Left ventricle myocardium superior (tissue), 1 donor: ENCODE data around the gene TSPAN17. TPM values are rescaled to one million over a fixed set of nuclear protein-coding genes. Genes with fewer than 3 reads are reported as not detected.

Experiments used
- ATAC-seq: fragments of 200-7000 bp; cut with Tn5 transposase; one replicate; pipeline ENCODE4 v1.9.1; 2020; ENCODE audit warnings: mild to moderate bottlenecking, moderate library complexity
- DNase-seq: peaks from one replicate; pipeline ENCODE4 v3.0.0-alpha.2; 2020
- intact Hi-C: fragments of 100-400 bp; cut with micrococcal nuclease; formaldehyde crosslinking; loops from one replicate; pipeline ENCODE4 v1.11.0; 2022
- total RNA-seq: library from RNA; stranded (reverse); fragmentation: NEBNext Ultra II Directional; extraction: Animal tissue kit (Norgen Biotek cat#: 25700); gene quantifications from one replicate; pipeline ENCODE4 v1.2.1, GENCODE V29; 2021
- donor health status: DM: no; HTN: yes; CAD: no; lungs with severe emphysema.

Gene TSPAN17
- total RNA-seq, 1 donor from 2014 or later = 31.7 TPM

DNA sequence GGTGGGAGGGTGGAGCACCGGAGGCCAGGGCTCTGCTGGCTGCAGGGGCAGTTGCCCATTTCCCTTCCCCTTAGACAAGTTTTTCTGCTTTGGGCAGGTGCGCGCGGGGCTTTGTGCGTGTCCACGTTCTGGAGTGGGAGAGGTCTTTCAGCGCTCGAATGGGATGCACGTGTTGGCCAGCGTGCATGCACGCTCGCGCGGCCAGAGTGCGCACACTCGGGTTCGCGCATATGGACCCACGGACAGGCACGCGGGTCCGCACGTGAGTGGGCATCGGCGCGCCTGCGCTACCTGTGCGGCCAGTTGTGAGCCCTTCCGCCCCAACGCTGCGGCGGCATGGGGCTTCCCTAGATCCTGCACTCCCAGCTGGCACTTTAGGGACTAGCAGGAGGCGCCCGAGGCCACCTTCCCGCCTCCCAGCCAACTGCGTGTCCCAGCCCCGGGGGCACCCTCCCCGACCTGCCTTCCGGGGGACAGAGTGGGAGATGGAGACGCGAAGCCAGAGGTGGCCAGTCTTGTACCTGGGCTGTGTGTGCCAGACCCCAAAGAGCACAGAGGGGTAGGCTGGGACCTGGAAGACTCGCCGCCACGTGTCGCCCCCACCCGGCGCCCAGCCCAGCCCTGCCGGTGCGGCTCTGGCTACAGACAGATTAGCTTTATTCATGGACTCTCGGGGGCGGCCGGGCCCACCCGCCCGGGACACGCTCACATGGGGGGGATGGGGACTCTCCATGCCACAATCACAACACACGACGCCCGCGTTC, 27.5 kb upstream of the TSPAN17 start:
- ATAC-seq (no peak), DNase-seq (no peak)
- intact Hi-C loops = no loop called here

DNA sequence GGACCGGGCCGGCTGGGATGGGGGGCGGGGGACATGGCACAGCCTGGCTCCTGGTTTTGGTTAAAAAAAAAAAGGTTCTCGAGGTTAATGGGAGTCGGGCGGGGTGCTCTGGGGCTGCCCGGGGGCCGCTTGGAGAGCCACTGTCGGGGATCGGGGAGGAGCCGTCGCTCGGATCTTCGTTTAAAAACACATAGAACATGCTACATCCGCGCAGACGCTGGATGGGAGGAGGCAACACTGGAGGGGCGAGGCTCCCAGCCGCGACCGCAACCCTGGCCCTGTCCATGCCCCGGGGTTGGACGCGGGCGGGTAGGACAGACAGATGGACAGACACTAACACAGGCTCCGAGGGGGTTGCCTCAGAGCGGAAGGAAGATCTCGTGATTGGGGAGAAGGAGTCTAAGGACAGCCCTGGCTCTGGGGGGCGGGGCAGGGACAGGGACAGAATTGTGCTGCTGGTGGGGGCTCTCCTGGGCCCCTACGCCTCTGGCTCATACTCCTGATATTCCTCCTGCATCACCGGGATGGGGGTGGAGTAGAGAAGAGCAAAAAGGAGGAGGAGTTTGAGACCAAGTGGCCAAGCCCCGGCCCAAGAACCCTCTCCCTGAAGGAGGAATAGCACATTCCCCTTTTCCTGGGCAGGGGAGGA, 26.8 kb upstream of the TSPAN17 start:
- DNase-seq (no peak), ATAC-seq (peak; percentile 18)
- intact Hi-C loops = no loop called here

DNA sequence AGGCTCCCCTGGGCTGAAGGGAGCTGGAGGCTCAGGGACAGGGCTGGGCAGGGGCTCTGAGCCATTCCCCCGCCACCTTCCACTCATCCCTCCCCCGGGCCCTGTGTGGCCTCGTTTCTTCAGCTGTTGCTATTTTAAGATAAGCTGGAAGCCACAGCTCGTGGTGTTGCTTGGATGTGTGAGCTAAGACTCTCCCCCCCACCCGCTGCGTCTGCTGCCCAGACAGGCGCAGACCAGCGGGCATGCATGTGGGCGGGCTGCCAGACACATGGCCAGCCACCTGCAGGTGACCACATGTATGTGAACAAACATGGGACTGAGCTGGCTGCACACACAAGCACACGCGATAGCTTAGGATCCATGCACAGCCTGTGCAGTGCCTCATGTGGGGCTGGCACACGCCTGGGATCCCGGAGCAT, 25.6 kb upstream of the TSPAN17 start:
- intact Hi-C loops = no loop called here
- ATAC-seq (peak; percentile 57), DNase-seq (no peak)

DNA sequence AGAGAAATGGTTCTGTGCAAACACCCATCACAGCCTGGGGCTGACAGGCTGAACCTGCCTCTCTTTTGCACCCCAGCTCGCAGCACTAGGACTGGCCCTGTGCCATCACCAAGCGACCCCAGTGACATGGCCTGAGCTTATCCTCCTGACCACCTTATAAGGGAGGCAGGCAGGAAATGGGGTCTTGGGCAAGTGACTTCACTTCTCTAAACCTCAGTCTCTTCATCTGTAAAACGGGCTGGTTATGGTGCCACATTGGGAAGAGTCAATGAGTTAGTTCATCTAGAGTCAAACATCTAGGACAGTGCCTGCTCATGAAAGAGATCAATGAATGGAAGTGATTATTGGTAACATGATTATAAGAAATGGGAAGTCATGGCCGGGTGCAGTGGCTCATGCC, 23.1 kb upstream of the TSPAN17 start:
- intact Hi-C loops = no loop called here
- DNase-seq (no peak), ATAC-seq (no peak)

DNA sequence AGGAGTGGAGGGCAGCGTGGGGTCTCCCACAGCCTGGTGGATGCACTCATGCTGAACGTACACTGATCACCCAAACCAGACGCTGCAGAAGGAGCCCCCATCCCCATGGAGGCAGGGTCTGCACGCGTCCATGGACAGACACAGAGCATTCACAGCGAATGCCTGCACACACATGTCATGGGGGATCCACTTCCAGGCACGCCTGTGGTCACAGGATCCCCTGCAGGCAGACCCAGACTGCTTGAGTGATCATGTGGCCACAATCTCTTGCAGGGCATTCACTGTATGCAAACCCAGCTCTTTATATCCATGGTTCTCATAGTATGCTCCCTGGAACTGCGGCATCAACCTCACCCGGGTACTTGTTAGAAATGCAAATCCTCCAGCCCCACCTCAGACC, 22.3 kb upstream of the TSPAN17 start:
- intact Hi-C loops = no loop called here
- DNase-seq = no peak
- ATAC-seq = no peak

- intact Hi-C loops = no loop called here
- ATAC-seq (no peak), DNase-seq (no peak)
Observed at GRCh38 chr5:176625512-176625911, 21.8 kb upstream of the TSPAN17 start.

DNA sequence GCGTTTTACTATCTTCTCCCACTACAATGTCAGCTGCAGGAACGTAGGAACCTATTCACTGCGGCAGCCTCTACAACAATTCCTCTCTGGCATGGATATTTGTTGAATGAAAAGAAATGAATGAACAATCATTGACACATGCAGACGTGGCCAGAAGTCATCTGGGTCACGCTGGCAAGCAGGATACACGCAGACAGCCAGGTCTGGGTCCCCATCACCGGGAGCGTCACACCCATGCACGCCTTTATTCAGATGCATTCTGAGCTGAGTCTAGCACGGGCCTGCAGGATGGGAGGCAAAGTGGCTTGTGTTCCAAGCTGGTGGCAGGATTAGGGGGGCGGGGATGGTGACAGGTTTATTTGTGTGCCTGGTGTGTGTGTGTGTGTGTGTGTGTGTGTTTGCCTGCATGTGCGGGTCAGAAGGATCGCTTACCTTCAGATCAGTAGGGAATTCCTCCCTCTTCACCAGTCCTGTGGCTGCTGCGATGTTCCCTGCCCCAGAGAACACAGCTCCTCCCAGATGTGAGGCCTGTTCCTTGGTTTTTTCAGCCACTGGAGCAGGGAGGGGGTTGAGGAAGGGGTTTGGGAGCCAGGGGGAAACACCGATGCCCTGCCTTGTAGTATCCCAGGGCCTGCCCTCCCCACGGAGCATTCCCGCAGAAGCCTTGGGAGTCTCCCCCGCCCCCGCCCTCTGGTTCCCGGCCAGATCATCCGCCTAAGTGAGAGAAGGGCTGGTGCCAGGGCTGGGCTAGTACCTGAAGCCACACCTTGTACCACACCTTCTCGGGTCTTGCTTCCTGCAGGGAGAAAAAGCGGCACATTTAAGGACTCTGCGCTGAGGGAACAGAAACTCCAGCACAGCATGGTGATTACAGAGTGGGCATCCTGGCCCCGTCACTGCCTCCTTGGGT, 21.1 kb upstream of the TSPAN17 start:
- ATAC-seq (no peak), DNase-seq (no peak)
- intact Hi-C loops = no loop called here

- no peak for ATAC-seq
- no peak for DNase-seq
- intact Hi-C loops = no loop called here
Observed at GRCh38 chr5:176626876-176627236, 20.4 kb upstream of the TSPAN17 start.

GRCh38 chr5:176627582-176627981, 19.7 kb upstream of the TSPAN17 start:
- ATAC-seq (no peak), DNase-seq (no peak)
- intact Hi-C loops = no loop called here

DNA sequence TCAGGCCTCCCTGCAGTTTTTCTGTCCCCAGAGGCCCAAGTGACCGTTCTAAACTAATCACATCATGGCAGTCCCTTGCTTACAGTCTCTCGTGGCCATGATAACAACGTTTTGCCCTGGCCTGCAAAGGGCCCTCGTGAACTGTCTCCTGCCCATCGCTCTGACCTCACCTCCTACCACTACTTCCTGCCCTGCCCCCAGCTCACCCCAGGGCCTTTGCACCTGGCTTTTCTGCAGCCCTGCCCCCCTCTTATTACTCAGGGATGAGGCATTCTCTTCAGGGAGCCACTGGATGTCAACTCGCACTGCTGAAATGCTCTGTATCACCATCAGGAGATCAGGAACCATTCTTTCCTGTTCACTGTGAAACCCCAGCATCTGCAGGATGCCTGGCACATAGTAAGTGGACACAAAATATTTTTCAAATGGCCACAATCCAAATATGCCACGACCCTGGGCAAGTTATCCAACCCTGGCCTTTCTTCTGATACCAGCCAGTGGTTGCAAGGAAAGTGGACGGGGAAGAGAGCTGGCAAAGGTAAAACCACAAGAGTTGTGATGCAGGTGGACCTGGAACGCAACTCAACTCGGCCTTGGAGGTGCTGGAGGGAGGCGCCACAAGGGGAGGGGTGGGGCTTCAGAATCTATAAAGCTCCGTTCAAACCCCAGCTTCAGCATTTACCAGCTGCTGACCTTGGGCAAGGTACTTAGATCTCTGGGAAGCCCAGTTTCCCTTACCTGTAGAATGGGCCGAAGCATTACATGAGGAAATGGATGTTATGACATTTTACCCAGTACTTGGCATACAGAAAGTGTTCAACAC, 18.7 kb upstream of the TSPAN17 start:
- intact Hi-C loops = no loop called here
- ATAC-seq (no peak), DNase-seq (no peak)

GRCh38 chr5:176629317-176629852, 17.9 kb upstream of the TSPAN17 start:
- no peak for DNase-seq
- intact Hi-C loops = no loop called here

GRCh38 chr5:176629853-176630680, 17.2 kb upstream of the TSPAN17 start, which contains the start of the genes EIF4E1B and SNCB:
EIF4E1B (plus strand) TSS chr5:176630675; CDS start chr5:176642788, 12,113 bp downstream.
SNCB (minus strand) TSS chr5:176630534; CDS start chr5:176629654, 880 bp downstream.
- ATAC-seq = peak; percentile 91
- peak; percentile 68 for DNase-seq
- intact Hi-C loops = no loop called here

More at GRCh38 chr5:176629317-176629852, 17.9 kb upstream of the TSPAN17 start:
- ATAC-seq = no peak

- DNase-seq (no peak), ATAC-seq (peak; percentile 7)
- intact Hi-C loops = no loop called here
Observed at GRCh38 chr5:176630681-176631222, 16.5 kb upstream of the TSPAN17 start.

DNA sequence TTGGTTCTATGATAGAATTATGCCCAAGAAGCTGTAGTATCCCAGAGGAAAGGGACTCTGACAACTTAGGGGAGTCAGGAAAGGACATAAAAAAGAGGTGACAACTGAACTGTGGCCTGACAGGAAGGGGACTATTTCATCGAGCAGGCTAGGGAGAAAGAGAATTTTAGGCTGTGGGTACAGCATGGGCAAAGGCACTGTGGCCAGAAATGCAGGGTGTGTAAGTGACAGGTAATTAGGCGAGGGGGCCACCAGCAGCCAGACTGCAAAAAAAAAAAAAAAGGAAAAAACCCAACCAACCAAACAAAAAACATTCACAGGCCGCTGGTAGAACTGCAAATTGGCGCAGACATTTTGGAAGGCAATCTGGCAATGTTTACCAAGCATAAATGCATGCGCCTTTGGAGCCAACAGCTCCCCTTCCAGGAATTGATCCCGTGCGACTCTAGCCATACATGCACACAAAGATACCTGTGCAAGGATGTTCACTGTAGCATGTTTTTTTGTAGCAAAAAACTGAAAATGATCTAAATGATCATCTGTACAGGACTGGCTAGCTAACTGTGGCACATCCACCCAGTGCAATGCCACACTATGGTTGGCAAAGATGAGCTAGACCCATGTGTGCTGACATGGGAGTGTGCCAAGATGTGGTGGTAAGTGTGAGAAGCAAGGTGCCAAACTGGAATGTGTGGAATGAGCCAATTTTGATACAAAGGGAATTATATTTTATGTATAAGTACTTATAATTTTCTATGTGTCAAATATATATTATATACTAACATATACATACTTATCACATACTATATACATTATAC, 15.7 kb upstream of the TSPAN17 start:
- intact Hi-C loops = no loop called here
- no peak for DNase-seq
- ATAC-seq = no peak

DNA sequence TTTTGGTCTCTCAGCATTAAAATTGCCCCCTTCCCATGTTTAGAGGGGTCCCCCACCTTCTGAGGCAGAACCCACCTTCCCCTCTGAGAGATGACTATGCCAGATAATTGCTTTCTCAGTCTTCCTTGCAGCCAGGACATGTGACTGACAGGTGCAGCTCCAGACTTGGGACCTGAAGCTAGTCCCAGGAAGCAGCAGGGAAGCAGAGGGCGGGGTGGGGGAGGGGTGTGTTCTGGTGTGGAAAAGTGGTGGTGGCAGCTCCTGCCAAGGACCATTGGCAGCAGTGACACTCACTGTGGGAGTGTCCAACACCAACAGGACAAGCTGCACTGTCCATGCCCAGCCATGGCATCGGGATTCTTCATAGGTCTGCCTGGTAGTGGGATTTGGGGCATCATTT, 14.5 kb upstream of the TSPAN17 start:
- intact Hi-C loops = no loop called here
- ATAC-seq (peak; percentile 38), DNase-seq (no peak)

GRCh38 chr5:176633598-176633997, 13.7 kb upstream of the TSPAN17 start:
- DNase-seq (no peak), ATAC-seq (no peak)
- intact Hi-C loops = no loop called here

GRCh38 chr5:176636426-176636825, 10.9 kb upstream of the TSPAN17 start:
- ATAC-seq (no peak), DNase-seq (no peak)
- intact Hi-C loops = no loop called here
